BJ (cell line): ENCODE results near the gene EYA2. TPM values are rescaled to one million over a fixed set of nuclear protein-coding genes. Genes with fewer than 3 reads are reported as not detected.

Source experiments
- CTCF ChIA-PET: fragments of 350-600 bp; formaldehyde crosslinking; extraction: SDS; loops from one replicate; lab custom pipeline; 2021; ENCODE audit warnings: antibody characterized with exemption, inconsistent platforms; lab: Yijun Ruan, JAX
- POLR2A ChIA-PET: fragments of 300-600 bp; sonication (Branson Sonifier 250); formaldehyde crosslinking; extraction: SDS; loops from one replicate; lab custom pipeline; 2021; ENCODE audit warnings: antibody characterized with exemption; lab: Charles Lee
- DNase-seq: peaks from one replicate; pipeline ENCODE4 v3.0.0-alpha.2; 2011; ENCODE audit warnings: low read depth
- H3K27me3 ChIP-seq: 2 replicates; pipeline ENCODE4 v1.6.0; 2011; ENCODE audit warnings: low read length; ENCODE audit not compliant: control insufficient read depth, insufficient read depth
- H3K36me3 ChIP-seq: 2 replicates; pipeline ENCODE4 v1.5.1; 2011; ENCODE audit warnings: low read length; ENCODE audit not compliant: control insufficient read depth, insufficient read depth
- H3K4me3 ChIP-seq: 2 replicates; pipeline ENCODE4 v1.5.1; 2011; ENCODE audit warnings: low read depth, mild to moderate bottlenecking, control low read depth, low read length
- polyA plus RNA-seq: library from polyadenylated mRNA; depleted of rRNA; stranded (reverse); fragments of >200 nt; gene quantifications from 2 replicates; pipeline ENCODE4 v1.2.3, GENCODE V29; 2011
- TF ChIP-seq, protein P1 (sequence below): IDR thresholded peaks from 2 replicates; pipeline ENCODE4 v1.5.1; 2011; ENCODE audit warnings: low read depth, mild to moderate bottlenecking, control low read depth, inconsistent platforms, low read length, moderate library complexity; ENCODE audit not compliant: insufficient read depth

EYA2 gene
- polyA plus RNA-seq, 1 experiment = 1.5 TPM

GRCh38 chr20:46935394-46936017 lies 40.9 kb downstream of the EYA2 start:
- H3K4me3 ChIP-seq = no peak overlapping the region
- CTCF ChIA-PET = no interaction called here
- TF ChIP-seq, protein P1, sequence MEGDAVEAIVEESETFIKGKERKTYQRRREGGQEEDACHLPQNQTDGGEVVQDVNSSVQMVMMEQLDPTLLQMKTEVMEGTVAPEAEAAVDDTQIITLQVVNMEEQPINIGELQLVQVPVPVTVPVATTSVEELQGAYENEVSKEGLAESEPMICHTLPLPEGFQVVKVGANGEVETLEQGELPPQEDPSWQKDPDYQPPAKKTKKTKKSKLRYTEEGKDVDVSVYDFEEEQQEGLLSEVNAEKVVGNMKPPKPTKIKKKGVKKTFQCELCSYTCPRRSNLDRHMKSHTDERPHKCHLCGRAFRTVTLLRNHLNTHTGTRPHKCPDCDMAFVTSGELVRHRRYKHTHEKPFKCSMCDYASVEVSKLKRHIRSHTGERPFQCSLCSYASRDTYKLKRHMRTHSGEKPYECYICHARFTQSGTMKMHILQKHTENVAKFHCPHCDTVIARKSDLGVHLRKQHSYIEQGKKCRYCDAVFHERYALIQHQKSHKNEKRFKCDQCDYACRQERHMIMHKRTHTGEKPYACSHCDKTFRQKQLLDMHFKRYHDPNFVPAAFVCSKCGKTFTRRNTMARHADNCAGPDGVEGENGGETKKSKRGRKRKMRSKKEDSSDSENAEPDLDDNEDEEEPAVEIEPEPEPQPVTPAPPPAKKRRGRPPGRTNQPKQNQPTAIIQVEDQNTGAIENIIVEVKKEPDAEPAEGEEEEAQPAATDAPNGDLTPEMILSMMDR = no peak
- no peaks in the 10 kb centered on the region for H3K36me3 ChIP-seq
- POLR2A ChIA-PET = no interaction called here
- H3K27me3 ChIP-seq = peaks cover 4% of the 10 kb centered on the region
- no peak for DNase-seq

GRCh38 chr20:46936415-46937156 lies 41.9 kb downstream of the EYA2 start:
- TF ChIP-seq, protein P1 = no peak
- Histone ChIP-seq H3K4me3 (no peak overlapping the region), H3K27me3 (peaks cover 2% of the 10 kb centered on the region), H3K36me3 (no peaks in the 10 kb centered on the region)
- CTCF ChIA-PET = interaction anchor here (1.0 kb wide), 1 partner anchor 9 kb away, joined by 4 read pairs; no protein-coding TSS in a partner anchor
- DNase-seq = no peak
- POLR2A ChIA-PET = no interaction called here

GRCh38 chr20:46937157-46937523 lies 42.5 kb downstream of the EYA2 start:
- TF ChIP-seq, protein P1 = no peak
- Histone ChIP-seq H3K36me3 (no peaks in the 10 kb centered on the region), H3K27me3 (peaks cover 2% of the 10 kb centered on the region), H3K4me3 (no peak overlapping the region)
- no peak for DNase-seq
- CTCF ChIA-PET = interaction anchor here (1.0 to 2.6 kb wide), 2 partner anchors 8 to 11 kb away, joined by 4 to 14 read pairs; no protein-coding TSS in a partner anchor
- POLR2A ChIA-PET = no interaction called here

- TF ChIP-seq, protein P1 = no peak
- Histone ChIP-seq H3K27me3 (no peaks in the 10 kb centered on the region; the same call in none of the 2 replicates), H3K36me3 (no peaks in the 10 kb centered on the region), H3K4me3 (no peak overlapping the region)
- DNase-seq = no peak
- POLR2A ChIA-PET = no interaction called here
- CTCF ChIA-PET = interaction anchor here (2.6 kb wide), 1 partner anchor 11 kb away, joined by 14 read pairs; no protein-coding TSS in a partner anchor
These were observed 43.0 kb downstream of the EYA2 start for GRCh38 chr20:46937533-46938226.

GRCh38 chr20:46938434-46938833 lies 43.8 kb downstream of the EYA2 start:
- ChIA-PET CTCF (interaction anchor here (2.6 kb wide), 1 partner anchor 10 kb away, joined by 14 read pairs; no protein-coding TSS in a partner anchor), POLR2A (no interaction called here)
- no peaks in the 10 kb centered on the region; the same call in none of the 2 replicates for H3K27me3 ChIP-seq
- H3K4me3 ChIP-seq = no peak overlapping the region
- H3K36me3 ChIP-seq = no peaks in the 10 kb centered on the region
- TF ChIP-seq, protein P1 = no peak
- DNase-seq = no peak
